Heart right ventricle (tissue), 16 donors: ENCODE data around the gene CD79B. TPM values are rescaled to one million over a fixed set of nuclear protein-coding genes. Genes with fewer than 3 reads are reported as not detected.
A peak's percentile ranks its signal among the peaks of the same experiment; 100 is the strongest.
"Not testable (repeated sequence)": the region's sequence is repeated elsewhere in the genome, so short reads cannot be mapped to it uniquely, and the experiment has no call there.

ENCODE experiments used
- ATAC-seq, 8 donors: fragments of 200-7000 bp; cut with Tn5 transposase; one replicate each; pipeline ENCODE4 v1.9.1; 2020; ENCODE audit warnings: mild to moderate bottlenecking in 8 of 8, moderate library complexity in 8 of 8, moderate number of reproducible peaks in 1 of 8
- DNase-seq, 2 donors: peaks; one replicate each; pipeline ENCODE4 v3.0.0-alpha.2; 2020
- H3K27ac ChIP-seq, 10 donors: fragments of 200-600 bp; sonication (generic) in 2 of 10; one replicate each; pipeline versions ENCODE4 v1.5.0 to v1.8.0; 2020 to 2022; ENCODE audit warnings: mild to moderate bottlenecking in 3 of 10
- H3K27me3 ChIP-seq, 7 donors: fragments of 200-600 bp; one replicate each; pipeline ENCODE4 v1.8.0; 2021 to 2022; ENCODE audit warnings: mild to moderate bottlenecking in 2 of 7
- H3K36me3 ChIP-seq, 9 donors: fragments of 200-600 bp; sonication (generic) in 1 of 9; one replicate each; pipeline versions ENCODE4 v1.5.0 to v1.8.0; 2020 to 2022; ENCODE audit warnings: mild to moderate bottlenecking in 2 of 9
- H3K4me1 ChIP-seq, 9 donors: fragments of 200-600 bp; sonication (generic) in 1 of 9; one replicate each; pipeline versions ENCODE4 v1.5.0 to v1.8.0; 2020 to 2022; ENCODE audit warnings: mild to moderate bottlenecking in 4 of 9
- H3K4me3 ChIP-seq, 10 donors: fragments of 200-600 bp; sonication (generic) in 2 of 10; one replicate each; pipeline versions ENCODE4 v1.5.0 to v1.8.0; 2020 to 2022; ENCODE audit warnings: mild to moderate bottlenecking in 7 of 10, moderate library complexity in 2 of 10
- H3K9me3 ChIP-seq, 11 donors: fragments of 200-600 bp in 10 of 11; sonication (generic) in 2 of 11; one replicate each; pipeline versions ENCODE4 v1.5.0 to v1.8.0; 2013 to 2022; ENCODE audit warnings: mild to moderate bottlenecking in 2 of 11, control low read depth in 1 of 11, moderate library complexity in 1 of 11
- CTCF ChIP-seq, 9 donors: fragments of 200-600 bp; sonication (generic) in 2 of 9; IDR thresholded peaks; one replicate each; pipeline versions ENCODE4 v1.5.0 to v1.8.0; 2021 to 2022; ENCODE audit warnings: antibody characterized with exemption in 9 of 9, mild to moderate bottlenecking in 5 of 9, moderate library complexity in 1 of 9
- WGBS, 2 donors: extraction: QIAGEN DNeasy Blood & Tissue Kit; methylation state at CpG; one replicate each; pipeline ENCODE4 v1.1.7; 2013; ENCODE audit warnings: inconsistent platforms in 1 of 2; 5-methylcytosine and 5-hydroxymethylcytosine counted together
- intact Hi-C, 10 donors: fragments of 100-400 bp; cut with DNase I; formaldehyde crosslinking; loops; one replicate each; pipeline versions ENCODE4 v1.11.1 to v1.14.2; 2022
- polyA plus RNA-seq, 2 donors: library from polyadenylated mRNA; stranded (reverse); fragments of 200-250 nt; gene quantifications; one replicate each; pipeline ENCODE4 v1.2.3, GENCODE V29; 2013
- total RNA-seq, 10 donors: library from RNA; stranded (reverse); fragmentation: NEBNext Ultra II Directional in 3 of 10; extraction: Animal tissue kit (Norgen Biotek cat#: 25700) in 3 of 10; gene quantifications; one replicate each; pipeline versions ENCODE4 v1.2.1 to v1.2.4, GENCODE V29; 2021 to 2023
- donor health status: Arrhythmogenic right ventricular cardiomyopathy.
- donor health status: ischemic (EF 13 %, LVEDD 7.1; RV severe dilation, severe dysfunction).
- donor health status: healthy with polysubstance abuse.
- donor health status: DM: no; HTN: yes; CAD: no.
- donor health status: DM: no; HTN: no; CAD: no.
- donor health status: ischemic (EF 25% LVEDD 6.9; RV normal size, moderate dysfunction).
- donor health status: ischemic (EF 25% LVEDD 5.7; RV mildly dilated, moderate dysfunction).
- donor health status: healthy.
- donor health status: DM: yes; HTN: yes; CAD: no.
- donor health status: Ischemic cardiomyopathy.
- donor health status: ischemic (EF 35%, LVEDD 5.7; RV mildly dilated, moderate dysfunction).
- donor health status: nonischemic (EF 11% LVEDD 7.7; RV severe dilation, severe dysfunction).
- donor health status: DM: yes; HTN: yes; CAD: no.
- donor health status: PGD.
- donor health status: ischemic (EF 29% LVEDD 5.4; RV normal size, mild dysfunction).
- donor health status: nonischemic (EF 23%, LVEDD 6.1; RV moderate dilation, normal function).

CD79B gene
- total and polyA plus RNA-seq, 12 donors, result 2.2 to 11.6 (median 3.9) TPM

GRCh38 chr17:63925615-63926014 lies 6.5 kb downstream of the CD79B start:
- Histone ChIP-seq H3K4me3 (no peak overlapping the region), H3K9me3 (no peaks in the 10 kb centered on the region), H3K4me1 (peaks cover 0 to 9% (median 5%) of the 10 kb centered on the region in 9 donors), H3K36me3 (peaks cover 0 to 12% (median 0%) of the 10 kb centered on the region in 9 donors), H3K27me3 (no peaks in the 10 kb centered on the region), H3K27ac (no peak overlapping the region)
- no peak for DNase-seq
- TF ChIP-seq CTCF (IDR thresholded peaks at IDR 0.05), result no peak
- ATAC-seq, result no peak
- WGBS, 2 donors, result 84 to 86% methylated on average over 5 of the region's 5 CpGs
- intact Hi-C loops, result no loop called here

GRCh38 chr17:63922402-63922801 lies 9.7 kb downstream of the CD79B start:
- H3K36me3 ChIP-seq, DNase-seq, H3K27ac ChIP-seq, H3K9me3 ChIP-seq, H3K4me3 ChIP-seq, ATAC-seq, H3K27me3 ChIP-seq: not testable (repeated sequence)
- intact Hi-C loops, result loop anchor here in 1 of 10 donors (5.0 kb wide), 1 partner anchor 210 kb away; the partner anchor contains the start of gene ERN1
- 78 to 81% methylated on average over 9 of the region's 9 CpGs for WGBS, 2 donors
- H3K4me1 ChIP-seq, result peaks cover 0 to 10% (median 0%) of the 10 kb centered on the region in 9 donors

- ATAC-seq, DNase-seq, H3K27me3 ChIP-seq, H3K9me3 ChIP-seq, H3K4me3 ChIP-seq, H3K36me3 ChIP-seq, H3K27ac ChIP-seq: not testable (repeated sequence)
- peaks cover 0 to 10% (median 0%) of the 10 kb centered on the region in 9 donors for H3K4me1 ChIP-seq
- intact Hi-C loops, result loop anchor here in 1 of 10 donors (5.0 kb wide), 1 partner anchor 212 kb away; the partner anchor contains the start of gene ERN1
- WGBS, 2 donors, result 92 to 96% methylated on average over 5 of the region's 5 CpGs
Observed at GRCh38 chr17:63920779-63921178, 11.4 kb downstream of the CD79B start.

DNA sequence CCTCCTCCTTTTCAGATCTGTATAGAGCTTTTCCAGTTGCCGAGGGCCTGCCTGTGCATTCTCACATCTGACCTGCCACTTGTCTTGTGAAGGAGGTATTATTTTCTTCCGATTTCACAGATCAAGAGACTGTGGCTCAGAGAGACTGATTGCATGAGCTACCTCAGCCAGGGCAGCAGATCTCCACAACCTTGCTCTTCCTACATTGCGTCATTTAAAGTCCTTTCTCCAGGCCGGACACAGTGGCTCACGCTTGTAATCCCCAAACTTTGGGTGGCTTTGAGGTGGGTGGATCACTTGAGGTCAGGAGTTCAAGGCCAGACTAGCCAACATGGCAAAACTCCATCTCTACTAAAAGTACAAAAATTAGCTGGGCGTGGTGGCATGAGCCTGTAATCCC lies 12.1 kb downstream of the CD79B start:
- WGBS, 2 donors, result 89% methylated on average over 6 of the region's 6 CpGs
- intact Hi-C loops, result loop anchor here in 1 of 10 donors (5.0 kb wide), 1 partner anchor 212 kb away; the partner anchor contains the start of gene ERN1
- not testable (repeated sequence) for H3K27ac ChIP-seq, H3K27me3 ChIP-seq, DNase-seq, ATAC-seq, H3K36me3 ChIP-seq, H3K4me3 ChIP-seq, H3K9me3 ChIP-seq
- peaks cover 0 to 10% (median 0%) of the 10 kb centered on the region in 9 donors for H3K4me1 ChIP-seq

- DNase-seq, result peak in 1 of 2 donors; percentile 51
- no peaks in the 10 kb centered on the region for H3K9me3 ChIP-seq
- intact Hi-C loops, result loop anchor here (1.0 to 10.0 kb wide), 16 partner anchors 27 to 365 kb away; partner anchors contain the start of genes ERN1 (in 5 of the 10) and ICAM2 (in 1 of the 10)
- WGBS, 2 donors, result 39 to 40% methylated on average over 8 of the region's 8 CpGs
- no peak overlapping the region for H3K4me3 ChIP-seq
- H3K4me1 ChIP-seq, result peaks cover 0 to 10% (median 0%) of the 10 kb centered on the region in 9 donors
- no peaks in the 10 kb centered on the region for H3K36me3 ChIP-seq
- H3K27me3 ChIP-seq, result peaks cover 0 to 6% (median 0%) of the 10 kb centered on the region in 7 donors
- no peak overlapping the region for H3K27ac ChIP-seq
- ATAC-seq, result peak; percentile 81 to 91 (median 87)
- peak; percentile 88 to 97 (median 92) for TF ChIP-seq CTCF (IDR thresholded peaks at IDR 0.05)
Observed at GRCh38 chr17:63919311-63919723, 12.8 kb downstream of the CD79B start.

DNA sequence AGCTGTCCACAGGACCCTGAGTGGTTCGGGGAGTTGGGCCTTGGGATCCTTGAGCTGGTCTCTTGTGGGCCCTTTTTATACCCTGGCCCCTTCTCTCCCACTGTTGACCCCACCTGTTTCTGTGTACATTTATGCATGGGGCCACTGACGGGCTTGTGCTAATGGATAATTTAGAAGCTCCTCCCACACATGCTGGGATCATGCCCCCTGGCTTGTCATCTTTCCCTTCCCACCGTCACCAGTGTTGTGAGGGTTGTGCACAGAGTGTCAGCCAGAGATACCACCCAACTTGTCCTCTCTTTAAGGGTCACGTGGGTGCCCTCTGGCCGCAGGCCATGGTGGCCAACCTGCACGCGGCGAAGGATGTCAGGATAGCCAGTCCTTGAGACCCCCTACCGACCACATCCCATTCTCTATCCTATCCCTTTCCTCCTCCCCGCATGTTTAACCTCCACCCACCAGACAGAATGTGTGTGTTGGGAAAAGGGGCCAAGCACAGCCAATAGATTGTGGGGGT lies 13.3 kb downstream of the CD79B start, which contains the start of gene GH1:
TSS of gene GH1 (minus strand) at position 51 of the 517 bp plus-strand sequence. CDS start 63 bp downstream, outside the sequence.
- peaks cover 0 to 10% (median 0%) of the 10 kb centered on the region in 9 donors for H3K4me1 ChIP-seq
- not testable (repeated sequence) for DNase-seq, H3K9me3 ChIP-seq, H3K4me3 ChIP-seq, H3K27ac ChIP-seq, ATAC-seq, H3K36me3 ChIP-seq, H3K27me3 ChIP-seq
- 40 to 56% methylated on average over 10 of the region's 10 CpGs for WGBS, 2 donors
- intact Hi-C loops, result loop anchor here (1.0 to 10.0 kb wide), 16 partner anchors 28 to 366 kb away; partner anchors contain the start of genes ERN1 (in 5 of the 10) and ICAM2 (in 1 of the 10)
